CD4-positive, alpha-beta T cell treated with Interleukin-10 for 1 hour (primary cell): Measurements from ENCODE around the gene PARD3B.

Experiments used
- DNase-seq: peaks from one replicate; pipeline ENCODE4 v3.0.0-alpha.2; 2020

The PARD3B gene

DNA sequence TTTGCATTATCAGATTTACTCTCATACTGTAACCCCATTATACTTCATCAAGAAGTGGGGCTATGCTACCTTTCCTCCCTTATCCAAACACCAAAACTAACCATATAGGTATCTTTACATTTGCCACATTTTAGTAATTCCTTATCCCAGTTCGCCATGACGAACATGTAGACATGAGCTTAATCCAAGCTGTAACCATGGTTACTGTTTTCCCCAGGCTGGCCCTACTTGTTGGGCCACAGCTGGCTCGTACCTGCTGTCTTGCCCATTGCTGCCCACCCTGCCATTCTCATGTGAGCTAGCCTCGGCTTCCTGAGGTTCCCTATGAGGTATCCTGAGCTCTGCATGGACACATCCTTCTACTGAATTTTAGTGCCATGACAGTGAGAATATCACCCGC lies 117.7 kb downstream of the PARD3B start:
- DNase-seq: no peak

DNA sequence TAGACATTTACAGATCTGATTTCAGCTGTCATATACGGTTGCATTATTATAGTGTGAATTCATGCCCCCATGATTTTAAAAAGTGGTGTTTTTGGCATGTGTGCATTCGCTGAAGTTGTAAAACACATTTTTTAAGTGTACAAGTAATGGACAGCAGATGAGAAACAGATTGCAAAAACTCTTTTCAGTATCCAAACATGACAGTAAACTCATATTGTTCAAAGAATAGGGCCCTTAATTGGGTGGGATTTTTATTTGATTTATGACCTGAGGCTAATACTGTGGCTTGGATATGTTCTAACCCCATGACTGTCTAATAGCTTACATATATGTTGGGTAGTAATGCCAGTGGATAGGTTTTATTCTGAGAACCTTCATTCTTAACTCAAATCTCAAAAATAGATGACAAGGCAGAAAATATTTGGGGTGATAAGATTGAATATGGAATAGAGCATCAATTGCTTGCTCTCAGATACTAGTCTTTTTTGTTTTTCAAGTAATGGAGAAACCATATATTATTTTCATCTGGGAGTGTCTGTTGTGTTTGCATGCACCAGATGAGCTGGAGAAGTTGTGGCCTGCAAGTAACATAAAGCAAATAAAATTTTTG lies 118.6 kb downstream of the PARD3B start:
- no peak for DNase-seq

DNA sequence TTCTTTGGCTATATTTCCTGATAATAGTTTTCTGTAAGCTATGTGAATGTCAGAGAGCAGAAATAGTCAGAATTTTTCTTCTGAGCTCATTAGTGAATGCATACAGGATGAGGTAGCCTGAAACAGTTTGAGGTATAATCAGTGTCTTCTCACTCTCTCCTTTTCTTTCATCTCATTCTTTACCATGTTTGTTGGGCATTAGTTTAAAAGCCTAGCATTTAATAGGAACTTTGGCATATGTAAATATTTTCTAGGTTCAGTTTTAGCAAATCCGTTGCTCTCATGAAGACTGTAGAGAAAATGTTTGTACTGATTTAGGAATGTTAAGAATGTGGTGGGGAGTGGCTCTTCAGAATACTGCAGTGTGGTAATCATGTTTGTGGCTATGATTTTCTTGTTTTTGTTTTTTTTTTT lies 119.4 kb downstream of the PARD3B start:
- no peak for DNase-seq

DNA sequence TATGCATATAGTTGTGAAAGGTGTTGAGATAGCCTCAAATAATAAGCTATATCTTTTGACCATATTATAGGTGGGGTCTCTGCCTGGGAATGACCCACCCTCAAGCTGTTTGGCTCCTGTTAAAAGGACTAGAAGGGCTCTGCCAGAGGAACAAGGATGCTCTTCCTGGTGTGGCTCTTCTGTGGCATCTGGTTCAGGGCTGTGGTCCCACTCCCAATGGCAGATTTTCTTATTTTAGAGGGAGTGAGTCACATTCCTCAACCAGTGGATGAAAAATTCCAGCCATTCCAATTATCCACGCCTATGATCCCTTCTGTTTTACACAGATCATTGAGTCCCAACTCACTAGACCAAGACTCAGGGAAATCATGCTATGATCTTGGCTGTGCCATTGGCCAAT lies 119.9 kb downstream of the PARD3B start:
- no peak for DNase-seq

DNA sequence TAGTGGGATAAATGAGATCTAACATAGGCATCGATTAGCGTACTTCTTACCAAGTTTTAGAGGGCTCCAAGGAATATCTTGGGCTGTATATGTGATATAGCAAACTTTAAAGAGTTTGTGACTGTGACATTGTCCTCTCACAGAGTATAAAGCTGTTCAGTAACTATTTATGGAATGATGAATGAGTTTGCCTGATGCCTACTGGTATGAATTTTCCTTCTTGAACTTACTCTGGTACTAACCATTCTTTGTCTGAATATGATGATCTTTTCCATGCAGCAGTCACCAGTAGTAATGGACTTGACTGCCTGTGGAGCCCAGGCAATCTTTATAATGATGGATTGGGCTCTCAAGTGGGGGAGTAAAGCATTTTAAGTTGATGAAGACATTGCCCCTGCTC lies 120.5 kb downstream of the PARD3B start:
- DNase-seq: no peak

DNA sequence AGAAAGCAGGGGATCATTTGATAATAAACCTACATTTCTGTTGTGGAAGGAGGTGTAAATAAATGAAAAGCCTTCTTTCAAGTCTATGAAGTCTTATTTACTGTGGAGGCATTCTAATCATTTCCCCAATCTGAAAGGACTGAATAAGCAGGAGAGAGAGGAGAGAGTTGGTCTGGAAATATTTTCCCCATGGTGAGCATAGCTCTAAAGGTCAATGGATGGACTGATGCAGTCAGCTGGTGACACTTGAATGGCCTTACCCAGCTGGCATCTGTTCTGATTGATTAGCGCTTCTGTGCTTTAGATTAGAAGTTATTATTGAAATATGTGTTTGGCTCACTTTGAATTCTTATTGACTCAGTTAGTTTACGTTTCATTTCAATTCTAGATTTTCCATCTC lies 122.7 kb downstream of the PARD3B start:
- no peak for DNase-seq

DNA sequence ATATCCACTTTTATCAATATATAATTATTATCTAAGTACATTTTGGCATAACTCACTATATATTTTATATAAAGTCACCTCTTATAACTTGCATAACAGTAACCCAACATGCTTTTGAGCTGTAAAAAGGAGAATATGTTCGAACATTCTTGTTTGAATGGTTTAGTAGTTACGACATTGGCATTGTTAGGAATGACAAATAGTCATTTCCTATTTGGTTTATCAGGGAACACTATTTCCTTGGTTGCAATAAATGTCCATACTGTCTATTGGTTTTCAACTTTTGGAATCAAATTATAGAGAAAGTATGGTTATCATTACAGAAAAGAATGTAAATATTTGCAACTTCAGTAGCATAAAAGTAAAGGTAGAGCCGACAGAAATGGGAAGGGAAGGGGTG lies 124.1 kb downstream of the PARD3B start:
- DNase-seq: no peak

DNA sequence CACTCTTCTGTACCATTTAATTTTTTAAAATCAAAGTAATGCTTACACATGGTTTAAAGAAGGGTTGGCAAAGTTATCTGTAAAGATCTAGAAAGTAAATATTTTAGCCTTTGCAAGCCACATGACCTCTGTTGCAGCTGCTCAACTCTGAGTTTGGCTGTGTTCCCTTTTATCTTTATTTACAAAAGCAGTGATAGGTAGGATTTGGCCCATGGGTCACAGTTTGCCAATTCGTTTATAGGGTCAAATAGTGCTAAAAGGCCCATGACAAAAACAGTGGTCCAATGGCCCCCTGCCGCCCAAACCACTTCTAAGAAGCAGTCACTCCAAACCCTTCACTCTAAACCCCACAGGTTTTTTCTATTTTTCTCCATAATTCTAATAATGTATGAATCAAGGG lies 124.8 kb downstream of the PARD3B start:
- DNase-seq: no peak

DNA sequence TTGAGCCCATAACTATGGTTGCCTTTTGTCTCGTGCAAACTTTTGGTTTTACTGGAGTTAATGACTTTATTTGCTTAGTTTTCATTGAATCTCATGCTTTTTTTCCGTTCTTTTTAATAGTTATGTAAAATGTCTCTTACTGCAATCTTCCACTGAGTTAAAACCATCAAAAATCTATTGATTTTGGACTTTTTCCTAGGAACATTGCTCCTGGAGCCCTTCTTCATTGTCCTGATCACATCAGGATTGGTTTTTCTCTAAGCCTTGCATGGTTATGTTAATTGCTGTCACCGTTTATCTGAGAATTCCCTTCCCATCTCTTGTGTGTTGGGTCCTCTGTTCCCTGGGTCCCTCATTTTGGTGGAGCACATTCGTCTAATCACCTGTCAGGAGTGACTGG lies 125.5 kb downstream of the PARD3B start:
- DNase-seq: no peak

DNA sequence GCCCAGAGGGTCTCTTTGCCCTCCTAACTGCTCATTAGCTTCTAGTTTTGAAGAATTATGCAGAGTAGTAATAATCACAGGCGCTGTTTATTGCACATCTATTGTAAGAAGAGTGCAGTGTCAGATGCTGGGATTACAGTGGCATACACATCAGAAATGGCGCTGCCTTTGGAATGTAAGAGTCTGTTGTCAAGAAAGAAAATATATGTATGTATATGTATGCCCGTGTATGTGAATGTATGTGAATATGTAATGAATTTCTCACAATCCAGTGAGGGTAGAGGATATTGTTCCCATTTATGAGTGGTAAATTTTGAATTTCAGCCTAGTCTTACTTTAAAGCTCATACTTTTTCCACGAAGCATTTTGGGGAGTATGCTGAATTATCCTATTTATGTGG lies 127.5 kb downstream of the PARD3B start:
- no peak for DNase-seq

DNA sequence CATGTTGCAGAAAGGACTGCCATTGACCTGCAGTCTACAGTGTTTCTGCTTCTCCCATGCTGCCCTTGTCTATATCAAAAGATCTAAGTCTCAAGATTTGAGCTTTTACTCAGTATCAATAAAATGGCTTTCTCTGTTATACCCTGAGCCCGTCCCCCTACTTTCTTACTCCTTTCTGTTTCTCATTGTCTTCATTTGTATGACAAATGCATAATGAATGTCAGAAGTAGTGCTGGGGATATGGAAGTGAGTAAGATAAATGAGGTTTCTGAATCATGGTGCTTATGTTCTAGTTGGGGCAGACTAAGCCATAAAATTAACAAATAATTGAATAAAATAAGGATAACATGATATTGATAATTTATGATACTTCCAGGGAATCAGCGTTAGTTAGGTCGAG lies 128.6 kb downstream of the PARD3B start:
- DNase-seq: no peak

DNA sequence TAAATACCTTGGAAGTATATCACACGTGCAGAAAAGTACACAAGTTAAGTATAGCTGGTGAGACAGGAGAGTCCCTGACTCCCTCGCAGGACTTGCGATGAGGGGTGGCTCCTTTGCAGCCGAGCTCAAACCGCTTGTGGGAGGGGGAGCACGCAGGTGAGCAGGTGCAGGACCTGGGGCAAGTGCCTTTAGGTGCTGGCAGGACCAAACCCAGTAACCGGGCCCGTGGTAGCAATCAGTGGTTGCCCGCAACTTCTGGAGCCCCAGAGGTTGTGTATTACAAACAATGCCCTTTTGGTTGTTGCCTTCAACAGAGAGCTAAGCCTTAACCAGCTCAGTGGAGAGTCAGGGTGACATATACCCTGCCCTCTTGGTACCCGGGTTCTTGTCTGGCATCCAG lies 132.8 kb downstream of the PARD3B start:
- DNase-seq: no peak

DNA sequence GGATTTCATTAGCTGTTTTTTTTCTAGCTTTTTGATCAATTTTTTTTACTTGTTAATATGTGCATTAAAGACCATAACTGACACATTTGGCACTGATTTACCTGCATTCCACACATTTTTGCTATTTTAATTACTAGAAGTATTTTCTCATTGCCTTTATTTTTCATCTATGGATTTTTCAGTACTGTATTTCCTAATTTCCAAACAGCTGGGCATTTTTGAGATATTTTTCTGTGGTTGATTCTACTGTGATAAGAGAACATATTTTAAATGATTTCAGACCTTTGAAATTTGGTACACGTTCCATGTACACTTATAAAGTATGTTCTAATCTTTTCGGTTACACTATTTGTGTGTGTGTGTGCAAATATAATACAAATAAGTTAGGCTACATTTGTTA lies 135.3 kb downstream of the PARD3B start:
- no peak for DNase-seq

DNA sequence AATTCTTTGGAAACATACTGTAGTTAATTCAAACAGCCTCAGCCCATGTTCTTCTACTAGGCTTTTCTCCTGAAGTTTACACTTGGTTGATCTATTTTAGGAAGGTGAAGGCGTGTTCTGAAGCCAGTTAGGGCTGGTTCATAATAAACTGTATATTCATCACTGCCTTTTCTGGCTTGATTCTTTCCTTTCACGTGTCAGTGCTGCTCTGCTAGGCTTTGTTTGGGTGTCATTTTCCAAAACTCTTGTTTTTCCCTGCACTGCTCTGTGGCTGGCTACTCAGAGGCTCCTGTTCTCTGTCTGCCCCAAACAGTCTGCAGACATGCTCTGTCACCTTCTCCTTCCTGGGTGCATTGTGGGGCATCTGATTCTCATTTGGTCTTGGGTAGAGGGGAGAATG lies 136.1 kb downstream of the PARD3B start:
- no peak for DNase-seq

DNA sequence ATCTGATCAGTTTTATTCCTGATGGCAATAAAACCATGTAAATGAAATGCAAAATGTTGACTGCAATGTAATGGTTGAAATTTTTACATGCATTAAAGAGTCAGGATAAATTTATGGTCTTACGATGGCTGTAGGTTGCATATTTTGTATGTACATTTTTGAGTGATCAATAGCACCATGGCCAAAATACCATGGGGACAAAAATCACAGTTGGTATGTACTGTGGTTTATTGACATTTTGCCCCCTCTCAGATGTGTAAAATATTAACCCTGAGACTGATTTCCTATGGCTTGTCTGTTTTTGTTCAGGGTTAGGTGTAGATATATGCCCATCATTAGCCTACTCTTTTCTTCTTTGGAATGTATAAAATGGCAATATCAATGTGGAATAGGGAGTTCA lies 138.1 kb downstream of the PARD3B start:
- DNase-seq: no peak

DNA sequence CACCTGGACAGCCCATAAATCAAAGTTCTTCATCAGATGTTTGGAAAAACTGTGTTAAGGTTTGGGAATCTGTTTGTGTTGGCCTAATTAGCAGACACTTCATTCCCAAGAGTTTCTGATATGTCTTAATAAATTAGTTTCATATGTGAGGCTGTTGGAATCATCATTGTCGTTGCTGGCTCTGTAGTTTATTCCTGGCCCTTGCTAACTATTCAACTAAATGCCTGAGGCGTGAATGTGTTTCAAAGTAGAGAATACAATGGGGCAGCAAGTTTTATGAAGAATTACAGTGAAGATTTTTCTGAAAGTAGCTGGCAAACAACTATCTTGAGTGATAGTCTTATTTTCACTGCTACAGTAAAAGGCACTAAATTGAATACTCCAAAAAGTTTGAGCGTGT lies 141.1 kb downstream of the PARD3B start:
- no peak for DNase-seq

DNA sequence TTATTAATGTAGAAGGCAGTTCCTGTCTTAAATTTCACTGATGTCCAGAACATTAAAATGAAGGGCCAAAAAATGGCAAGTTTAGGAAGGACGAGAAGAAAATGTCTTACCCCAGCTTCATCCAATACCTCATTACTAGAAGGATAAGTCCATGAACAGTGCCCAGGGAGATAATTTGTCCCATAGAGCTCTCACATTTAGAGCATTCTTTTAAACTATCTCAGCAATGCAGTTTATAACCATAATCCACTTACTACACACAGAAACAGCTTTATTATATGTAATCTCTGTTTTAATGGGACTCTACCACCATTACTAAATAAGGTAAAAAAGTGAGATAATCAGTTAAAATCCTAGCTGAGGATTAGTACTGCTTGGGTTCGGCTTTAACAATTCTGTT lies 142.5 kb downstream of the PARD3B start:
- DNase-seq: no peak

DNA sequence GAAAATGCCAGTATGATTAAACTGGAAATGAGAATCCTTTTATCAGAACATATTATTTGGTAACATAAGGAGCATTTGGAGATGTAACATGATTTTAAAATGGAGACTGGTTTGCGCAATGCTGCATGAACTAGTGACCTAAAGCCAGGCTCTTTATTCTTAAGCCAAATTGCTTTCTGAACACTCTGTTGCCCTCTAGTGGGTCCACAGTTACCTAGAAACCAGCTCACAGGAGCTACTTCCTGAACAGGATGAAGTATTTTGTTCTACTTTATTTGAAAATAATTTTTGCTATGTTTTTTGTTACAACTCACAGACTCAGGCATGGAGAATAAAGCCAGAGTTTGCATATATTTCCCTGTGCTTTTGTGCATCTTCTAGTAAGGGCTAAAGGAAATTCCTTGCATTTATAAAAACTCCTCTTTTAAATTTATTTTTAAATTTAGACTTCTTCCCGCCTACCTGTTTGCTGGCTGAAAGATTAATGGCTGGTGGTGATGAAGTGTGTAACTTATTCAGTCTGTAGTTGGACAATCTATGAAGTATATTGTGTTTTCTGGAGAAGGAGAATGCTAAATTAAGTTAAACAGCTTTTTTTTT lies 146.7 kb downstream of the PARD3B start:
- peak; percentile 39 for DNase-seq

DNA sequence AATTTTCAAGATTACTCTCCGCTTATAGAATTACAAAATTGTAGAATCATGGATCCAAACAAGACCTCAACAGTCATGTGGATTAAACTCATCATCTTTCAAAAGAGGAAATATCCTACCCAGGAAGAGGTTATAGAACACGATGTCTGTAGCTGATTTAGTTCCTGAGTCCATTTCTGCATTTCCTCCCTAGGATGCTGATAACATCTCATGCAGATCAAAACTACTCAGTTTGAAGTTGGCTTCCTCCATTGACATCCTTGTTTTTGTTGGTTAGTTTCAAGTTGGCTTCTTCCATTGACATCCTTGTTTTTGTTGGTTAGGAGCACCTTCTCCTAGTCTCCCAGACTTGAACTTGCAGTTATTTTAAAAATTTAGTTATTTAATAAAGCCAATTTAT lies 147.5 kb downstream of the PARD3B start:
- no peak for DNase-seq

DNA sequence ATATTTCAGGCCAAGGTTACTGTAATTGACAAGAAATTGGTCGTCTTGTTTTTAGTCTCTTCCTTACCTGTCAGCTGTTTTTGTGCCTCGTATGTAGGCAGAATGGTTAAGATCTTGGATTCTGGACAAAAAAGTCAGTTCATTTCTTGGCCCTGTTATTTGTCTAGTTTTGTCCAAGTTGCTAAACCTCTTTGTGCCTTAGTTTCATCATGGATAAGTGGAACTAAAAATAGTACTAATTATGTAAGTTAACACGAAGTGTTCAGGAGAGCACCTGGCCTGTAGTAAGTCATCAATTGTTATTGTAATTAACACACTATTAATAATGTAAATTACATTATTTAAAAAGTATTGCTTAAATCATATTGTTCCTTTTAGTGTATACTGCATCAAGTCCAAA lies 148.0 kb downstream of the PARD3B start:
- no peak for DNase-seq

DNA sequence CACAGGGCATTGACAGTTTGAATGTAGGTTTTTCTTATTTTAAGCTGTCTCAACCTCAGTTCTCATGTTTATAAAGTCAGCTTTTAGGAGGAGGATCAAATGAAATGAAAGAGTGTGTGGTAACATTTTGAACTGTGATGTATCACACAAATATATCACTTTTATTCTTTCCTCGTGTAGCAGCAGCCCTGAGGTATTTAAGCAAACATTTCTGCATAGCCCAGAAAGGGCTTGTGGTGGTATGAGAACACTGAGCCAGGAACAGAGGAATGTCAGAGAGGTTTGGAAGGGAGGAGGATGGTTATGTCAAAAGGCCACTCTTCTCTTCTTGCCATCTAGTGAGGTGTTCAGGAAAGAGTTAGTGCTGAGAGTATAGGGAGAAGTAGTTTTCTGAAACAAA lies 150.2 kb downstream of the PARD3B start:
- no peak for DNase-seq

DNA sequence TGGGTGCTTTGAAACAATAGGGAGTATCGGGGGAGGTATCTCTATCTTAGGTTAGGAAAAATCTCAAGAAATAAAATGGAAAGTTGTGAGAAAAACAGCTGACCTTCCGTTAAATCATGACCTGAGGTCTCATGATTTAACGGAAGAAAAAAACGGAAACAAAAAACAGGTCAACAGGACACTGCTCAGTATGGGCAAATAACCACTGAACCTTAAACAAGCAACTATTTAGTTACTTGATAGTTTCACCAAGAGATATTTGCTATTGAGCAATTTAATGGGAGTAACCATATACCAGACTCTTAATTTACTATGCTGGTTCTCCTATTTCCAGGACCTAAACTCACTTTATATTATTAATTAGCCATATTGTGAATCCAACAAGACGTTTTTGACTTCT lies 150.8 kb downstream of the PARD3B start:
- no peak for DNase-seq

DNA sequence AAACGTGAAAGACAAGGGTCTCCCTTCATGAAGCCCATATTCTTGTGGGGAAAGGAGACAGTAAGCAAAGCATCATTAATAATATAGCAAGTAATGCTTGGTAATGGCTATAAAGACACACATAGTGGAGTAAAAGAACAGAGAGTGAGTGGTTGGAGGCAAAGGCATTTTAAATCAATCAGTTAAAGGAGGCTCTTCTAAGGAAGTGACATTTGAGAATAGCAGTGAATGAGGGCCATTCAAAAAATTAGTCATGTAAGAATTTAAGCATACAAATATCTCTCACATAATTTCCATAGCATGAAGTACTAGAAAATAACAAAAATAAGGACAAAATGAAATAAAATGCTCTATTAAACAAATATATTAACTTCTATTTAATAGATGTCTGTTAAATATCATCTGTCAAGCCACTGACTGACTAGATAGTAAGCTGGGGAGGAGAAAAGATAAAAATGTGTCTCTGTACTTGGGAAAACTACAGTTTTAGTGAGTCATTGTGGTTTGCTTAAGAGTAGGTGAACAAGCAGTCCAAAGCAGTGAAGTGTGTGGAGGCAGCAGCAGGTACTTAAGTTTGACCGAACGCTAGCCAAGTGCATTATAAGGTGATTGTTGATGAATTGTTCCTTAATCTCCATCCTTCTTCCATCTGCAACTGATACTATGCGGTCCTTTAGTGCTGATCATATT lies 160.1 kb downstream of the PARD3B start:
- DNase-seq: no peak

DNA sequence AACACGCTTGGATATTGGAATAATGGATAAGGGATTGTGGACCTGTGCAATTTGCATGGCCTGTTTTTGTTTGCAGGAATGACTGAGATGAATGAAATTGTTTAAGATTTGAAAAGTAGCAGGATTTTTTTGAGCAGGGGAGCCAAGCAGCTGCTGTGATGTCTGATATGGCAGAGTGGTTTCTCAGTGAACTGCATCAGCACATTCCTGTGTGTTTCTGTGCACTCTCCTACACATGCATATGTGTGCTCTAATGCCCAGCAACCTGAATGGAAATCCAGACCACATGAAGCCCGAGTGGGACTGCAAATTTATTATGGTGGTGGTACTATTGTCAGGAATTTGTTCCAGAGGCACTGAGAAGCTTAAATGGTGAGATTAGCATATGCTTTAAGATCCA lies 161.7 kb downstream of the PARD3B start:
- no peak for DNase-seq

DNA sequence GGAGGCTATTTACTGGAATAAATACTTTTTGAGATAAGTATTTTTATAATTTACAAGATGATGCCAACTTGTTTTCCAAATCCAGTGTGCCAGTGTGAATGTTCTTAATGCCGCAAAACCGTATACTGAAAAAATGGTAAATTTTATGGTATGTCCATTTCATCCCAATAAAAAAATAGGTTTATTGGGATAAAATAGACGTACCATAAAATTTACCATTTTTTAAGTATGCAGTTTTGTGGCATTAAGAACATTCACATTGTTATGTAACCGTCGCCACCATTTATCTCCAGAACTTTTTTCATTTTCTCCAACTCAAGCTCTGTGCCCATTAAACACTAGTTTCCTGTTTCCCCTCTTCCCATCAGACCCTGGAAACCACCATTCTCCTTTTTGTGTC lies 167.9 kb downstream of the PARD3B start:
- DNase-seq: no peak
